Subcutaneous adipose tissue (tissue), 4 donors: ENCODE measurements around the gene AHCY. TPM values are rescaled to one million over a fixed set of nuclear protein-coding genes. Genes with fewer than 3 reads are reported as not detected.

Source experiments
- CTCF ChIP-seq: fragments of 450-650 bp; IDR thresholded peaks from one replicate; pipeline ENCODE4 v1.5.1; 2016; ENCODE audit warnings: low read depth, mild to moderate bottlenecking, control low read depth, antibody characterized with exemption, moderate library complexity
- small RNA-seq: library from RNA; depleted of rRNA; stranded (forward); fragments of <200 nt; gene quantifications from one replicate; pipeline ENCODE3, GENCODE V24; 2016
- total RNA-seq, 4 donors: library from RNA; depleted of rRNA; stranded (reverse); fragments of >200 nt; gene quantifications; one replicate each; pipeline ENCODE4 v1.1.0, GENCODE V29; 2016

The AHCY gene
- total RNA-seq, 4 donors from 2014 or later = 43.0 to 66.8 (median 50.5) TPM

- TF ChIP-seq CTCF = no peak
Observed at GRCh38 chr20:34233687-34234086, 69.5 kb downstream of the AHCY start.

- TF ChIP-seq CTCF = no peak
Observed at GRCh38 chr20:34232494-34233087, 70.6 kb downstream of the AHCY start.

GRCh38 chr20:34231634-34232033 lies 71.5 kb downstream of the AHCY start:
- no peak for TF ChIP-seq CTCF

Small RNAs within 50 kb of the gene (small RNA-seq; reads per million reads assigned to genes)
- gene AL356299.1 = not detected

Other genes with a start within 250 kb of the AHCY start
- gene EIF2S2, start 191.1 kb downstream of the AHCY start, total RNA-seq = 10 to 100 TPM; 41.6 to 86.6 (median 49.7) TPM
- gene ASIP, start 61.9 kb downstream of the AHCY start, total RNA-seq = 1 to 10 TPM in 1 of 4 donors, not detected in 3; 1.2 TPM
- gene ITCH, start 59.9 kb upstream of the AHCY start, total RNA-seq = 100 to 1,000 TPM in 1 of 4 donors, 10 to 100 TPM in 3; 59.0 to 178 (median 74.2) TPM
- 100 to 1,000 TPM; 111 to 206 (median 122) TPM for gene DYNLRB1, start 213.1 kb upstream of the AHCY start, total RNA-seq